IPS-18c (cell line): Measurements from ENCODE around the gene LPAR2.

Experiments
- H3K4me3 ChIP-seq: 2 replicates; pipeline ENCODE4 v1.7.0; 2013; ENCODE audit warnings: low read depth, mild to moderate bottlenecking, low read length, moderate library complexity; ENCODE audit not compliant: insufficient read depth
- H3K9me3 ChIP-seq: one replicate; pipeline ENCODE4 v1.6.1; 2013; ENCODE audit warnings: mild to moderate bottlenecking, low read length, moderate library complexity; ENCODE audit not compliant: control insufficient read depth, insufficient read depth

The LPAR2 gene

GRCh38 chr19:19637186-19637522 lies 9.1 kb upstream of the LPAR2 start:
- no peak overlapping the region; the same call in 1 of the 2 replicates for H3K4me3 ChIP-seq
- H3K9me3 ChIP-seq = peaks cover 2% of the 10 kb centered on the region

DNA sequence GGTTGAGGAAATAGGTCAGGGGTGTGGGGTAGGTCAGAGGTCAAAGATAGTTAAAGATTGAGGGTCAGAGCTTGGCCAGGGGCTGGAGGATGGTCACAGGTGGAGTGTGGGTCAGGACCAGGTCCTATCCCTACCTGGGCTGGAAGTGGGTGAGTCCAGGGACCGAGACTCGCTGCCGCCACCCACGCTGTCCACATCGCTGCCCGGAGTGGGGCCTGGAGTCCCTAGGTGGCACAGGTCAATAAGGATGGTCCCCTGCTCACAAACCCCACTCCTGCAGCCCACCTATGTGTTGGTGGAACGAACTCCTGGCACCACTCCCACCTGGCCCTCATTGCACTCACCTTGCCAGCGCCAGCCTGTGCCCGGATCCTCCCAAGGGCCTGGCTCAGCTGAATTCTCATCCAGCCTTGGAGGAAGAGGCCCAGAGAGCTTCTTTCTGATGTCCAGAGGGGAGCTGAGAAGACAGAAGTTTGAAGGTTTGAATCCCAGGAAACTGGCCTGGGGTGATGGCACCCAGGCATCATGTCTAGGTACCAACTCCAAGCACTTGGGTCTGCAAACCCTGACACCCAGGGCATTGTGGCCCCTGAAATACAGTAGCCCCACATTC lies 8.7 kb upstream of the LPAR2 start:
- Histone ChIP-seq H3K4me3 (no peak overlapping the region), H3K9me3 (no peaks in the 10 kb centered on the region)

DNA sequence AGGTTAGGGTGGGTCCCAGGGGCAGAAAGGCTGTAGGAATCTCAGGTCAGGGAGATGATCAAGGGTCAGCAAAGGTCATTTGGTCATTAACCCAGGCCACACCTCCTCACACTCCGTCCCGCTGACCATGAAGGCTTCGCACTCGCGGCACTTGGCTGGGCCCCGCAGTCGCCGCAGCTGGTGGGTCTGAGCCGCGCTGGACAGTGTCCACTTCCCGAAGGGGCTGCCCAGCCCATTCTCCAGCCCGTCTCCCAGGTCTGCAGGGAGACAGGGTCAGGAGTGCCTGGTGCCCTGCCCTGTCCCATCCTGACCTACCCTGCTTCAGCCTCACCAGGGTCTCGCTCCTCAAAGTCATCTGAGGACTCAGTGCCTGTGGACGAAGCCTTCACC lies 7.3 kb upstream of the LPAR2 start:
- no peaks in the 10 kb centered on the region for H3K9me3 ChIP-seq
- H3K4me3 ChIP-seq = no peak overlapping the region

GRCh38 chr19:19634516-19635312 lies 6.7 kb upstream of the LPAR2 start:
- no peak overlapping the region for H3K4me3 ChIP-seq
- no peaks in the 10 kb centered on the region for H3K9me3 ChIP-seq

DNA sequence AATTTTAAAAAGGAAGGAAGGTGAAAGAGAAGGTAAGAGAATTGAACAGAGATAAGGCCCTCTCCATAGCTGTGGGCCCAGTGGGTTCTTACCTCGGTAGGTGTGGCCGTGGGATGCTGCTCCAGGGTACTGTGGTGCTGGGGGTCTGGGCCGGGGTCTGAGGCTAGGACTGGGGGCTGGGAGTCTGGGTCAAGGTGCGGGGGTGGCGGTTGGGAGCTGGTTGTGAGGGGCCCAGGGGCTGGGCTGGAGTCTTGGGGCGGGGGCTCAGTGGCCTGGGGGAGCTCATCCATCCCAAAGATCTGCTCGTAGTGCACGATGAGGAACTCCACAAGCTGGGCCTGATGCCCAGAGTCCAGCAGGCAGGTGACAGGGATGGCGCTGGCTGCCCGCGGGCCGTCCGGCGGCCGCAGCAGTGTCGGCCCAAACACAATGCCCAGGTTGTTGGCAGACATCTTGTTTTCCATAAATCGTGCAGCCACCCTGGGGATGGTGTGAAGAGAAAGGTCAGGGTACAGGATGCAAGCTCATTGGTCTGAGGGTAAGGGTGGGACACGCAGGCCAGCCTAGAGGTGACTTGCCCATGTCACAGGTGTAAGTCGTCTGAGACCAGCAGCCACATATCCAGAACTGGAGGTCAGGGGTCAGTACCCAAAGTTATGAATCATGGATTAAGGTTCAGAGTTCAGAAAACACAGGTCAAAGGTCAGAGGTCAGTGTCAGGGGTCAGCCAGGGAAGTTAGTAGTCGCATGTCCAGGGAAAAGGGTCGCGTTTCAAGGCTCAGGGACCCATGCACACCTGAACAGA lies 5.9 kb upstream of the LPAR2 start:
- H3K4me3 ChIP-seq = no peak overlapping the region
- no peaks in the 10 kb centered on the region for H3K9me3 ChIP-seq

- no peak overlapping the region for H3K4me3 ChIP-seq
- H3K9me3 ChIP-seq = no peaks in the 10 kb centered on the region
These were observed 4.6 kb upstream of the LPAR2 start for GRCh38 chr19:19632661-19633060.

GRCh38 chr19:19631346-19631745 lies 3.3 kb upstream of the LPAR2 start:
- no peaks in the 10 kb centered on the region for H3K9me3 ChIP-seq
- no peak overlapping the region for H3K4me3 ChIP-seq

DNA sequence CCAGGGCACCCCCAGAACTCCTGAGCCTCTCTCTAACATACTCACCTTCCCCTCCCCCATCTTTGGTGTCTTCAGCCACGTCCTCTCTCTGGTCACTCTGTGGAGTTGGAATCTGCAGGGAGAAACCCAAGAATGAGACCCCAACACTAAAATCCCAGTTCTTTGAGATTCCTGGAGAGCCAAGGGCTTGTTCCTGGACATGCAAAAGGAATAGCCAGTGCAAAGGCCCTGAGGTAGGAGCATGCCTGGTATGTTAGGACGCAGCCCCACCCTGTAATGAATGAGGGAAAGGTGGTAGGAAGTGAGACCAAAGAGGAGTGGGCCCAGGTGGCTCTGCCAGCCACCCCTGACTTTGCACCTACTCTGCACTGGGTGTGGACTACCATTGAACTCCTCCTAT lies 2.4 kb upstream of the LPAR2 start:
- Histone ChIP-seq H3K4me3 (no peak overlapping the region), H3K9me3 (no peaks in the 10 kb centered on the region)

DNA sequence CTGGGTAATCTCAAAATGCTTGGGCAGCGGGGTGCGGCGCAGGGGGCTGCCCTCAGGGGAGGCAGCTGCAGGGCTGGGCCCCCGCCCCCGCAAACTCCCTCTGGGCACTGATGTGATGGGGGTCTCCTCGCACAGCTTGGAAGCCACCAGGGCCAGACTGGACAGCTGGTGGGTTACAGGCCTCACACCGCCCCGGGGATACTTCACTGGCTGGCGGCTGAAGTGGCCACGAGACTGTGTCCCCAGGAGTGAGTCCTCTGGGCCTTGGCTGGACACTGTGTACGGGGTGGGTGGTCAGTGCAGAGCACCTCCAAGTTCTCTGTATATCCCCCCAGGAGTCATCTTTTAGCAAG lies 2.0 kb upstream of the LPAR2 start:
- H3K4me3 ChIP-seq = no peak overlapping the region
- no peaks in the 10 kb centered on the region for H3K9me3 ChIP-seq

DNA sequence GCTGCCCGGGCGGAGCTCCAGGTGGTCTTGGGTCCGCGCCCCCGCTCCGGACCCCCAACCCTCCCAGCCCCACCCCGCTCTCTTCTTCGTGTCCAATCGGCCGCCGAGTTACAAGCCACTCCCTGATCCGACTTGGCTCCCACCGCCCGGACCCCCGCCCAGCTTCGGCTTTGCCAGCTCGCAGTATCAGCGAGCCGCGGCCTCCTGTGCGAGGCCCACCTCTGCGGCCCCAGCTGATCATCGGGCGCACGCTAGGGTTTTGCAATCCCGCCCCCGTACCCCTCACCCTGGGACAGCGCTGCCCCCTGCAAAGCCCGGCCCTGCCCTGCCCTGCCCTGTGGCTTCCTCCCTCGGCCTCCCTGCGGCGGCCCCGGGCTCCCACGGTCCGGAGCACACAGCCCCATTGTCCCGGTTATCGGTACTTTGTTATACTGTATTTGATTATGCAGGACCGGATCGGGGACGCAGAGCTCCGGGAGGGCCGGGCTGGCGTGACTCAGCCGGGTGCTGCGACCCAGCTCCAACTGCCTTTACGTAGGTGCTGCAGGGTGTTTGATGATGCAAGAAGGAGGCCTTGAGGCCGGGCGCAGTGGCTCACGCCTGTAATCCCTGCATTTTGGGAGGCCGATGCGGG lies 598 bp upstream of the LPAR2 start:
- H3K9me3 ChIP-seq = no peaks in the 10 kb centered on the region
- H3K4me3 ChIP-seq = peak overlapping the region; percentile 89

GRCh38 chr19:19626516-19627472 lies 1.2 kb downstream of the LPAR2 start:
- Histone ChIP-seq H3K4me3 (peak overlapping the region; percentile 89), H3K9me3 (no peaks in the 10 kb centered on the region)

DNA sequence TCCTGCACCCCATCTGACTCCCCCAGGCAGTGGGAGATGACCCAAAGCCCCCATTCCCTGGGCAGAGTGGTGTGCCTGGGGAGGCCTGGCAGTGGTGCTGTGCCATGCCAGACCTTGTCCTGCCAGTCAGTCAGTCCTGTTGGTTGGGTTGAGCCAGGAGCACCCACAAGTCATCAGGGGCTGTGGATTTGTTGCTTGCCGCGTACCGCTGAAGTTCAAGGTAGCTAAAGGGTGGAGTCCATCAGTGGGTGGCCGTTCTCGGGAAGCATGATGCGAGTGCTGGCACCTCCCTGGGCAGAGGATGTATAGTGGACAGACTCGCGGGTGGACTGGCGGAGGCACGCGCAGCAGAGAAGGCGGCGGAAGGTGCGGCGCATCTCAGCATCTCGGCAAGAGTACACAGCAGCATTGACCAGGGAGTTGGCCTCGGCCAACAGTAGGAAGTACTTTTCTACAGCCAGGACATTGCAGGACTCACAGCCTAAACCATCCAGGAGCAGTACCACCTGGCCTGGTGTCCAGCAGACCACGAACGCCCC lies 3.9 kb downstream of the LPAR2 start:
- Histone ChIP-seq H3K4me3 (no peak overlapping the region), H3K9me3 (peaks cover 2% of the 10 kb centered on the region)

DNA sequence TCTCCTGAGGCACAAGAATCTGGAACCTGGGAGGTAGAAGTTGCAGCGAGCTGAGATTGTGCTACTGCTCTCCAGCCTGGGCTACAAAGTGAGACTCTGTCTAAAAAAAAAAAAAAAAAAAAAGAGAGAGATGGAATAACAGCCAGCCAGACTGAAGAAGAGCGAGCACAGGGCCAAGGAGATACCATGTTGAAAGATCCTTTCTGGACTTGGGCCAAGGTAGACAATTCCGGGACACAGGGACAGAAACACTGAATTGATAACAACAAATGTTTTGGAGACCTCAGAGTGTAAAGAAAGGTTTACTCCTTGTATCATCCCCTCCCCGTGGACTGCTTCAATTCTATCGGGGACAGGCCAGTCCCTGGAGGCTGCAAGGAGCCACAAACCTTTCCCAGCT lies 4.6 kb downstream of the LPAR2 start:
- no peak overlapping the region for H3K4me3 ChIP-seq
- peaks cover 2% of the 10 kb centered on the region for H3K9me3 ChIP-seq

- H3K9me3 ChIP-seq = peaks cover 2% of the 10 kb centered on the region
- H3K4me3 ChIP-seq = no peak overlapping the region
These were observed 8.2 kb downstream of the LPAR2 start for GRCh38 chr19:19619849-19620210.

GRCh38 chr19:19619181-19619848 lies 8.7 kb downstream of the LPAR2 start:
- Histone ChIP-seq H3K4me3 (no peak overlapping the region), H3K9me3 (peaks cover 2% of the 10 kb centered on the region)
